ENCODE results near the gene XIRP2.
"Not testable (repeated sequence)": the region's sequence is repeated elsewhere in the genome, so short reads cannot be mapped to it uniquely, and the experiment has no call there.

XIRP2 gene

GRCh38 chr2:167052825-167053224 is 164.5 kb downstream of the XIRP2 start:
- DNase-seq, result no peak

- no peak for DNase-seq
Measured at GRCh38 chr2:167054881-167055280, 166.6 kb downstream of the XIRP2 start.

- DNase-seq, result no peak
Measured at GRCh38 chr2:167057446-167057845, 169.2 kb downstream of the XIRP2 start.

- no peak for DNase-seq
Measured at GRCh38 chr2:167059173-167059572, 170.9 kb downstream of the XIRP2 start.

GRCh38 chr2:167069855-167070254 is 181.6 kb downstream of the XIRP2 start:
- no peak for DNase-seq

GRCh38 chr2:167075708-167076107 is 187.4 kb downstream of the XIRP2 start:
- DNase-seq, result not testable (repeated sequence)

GRCh38 chr2:167098931-167099330 is 210.7 kb downstream of the XIRP2 start:
- DNase-seq, result not testable (repeated sequence)

GRCh38 chr2:167100506-167100905 is 212.2 kb downstream of the XIRP2 start:
- no peak for DNase-seq

GRCh38 chr2:167103028-167103756 is 214.9 kb downstream of the XIRP2 start:
- DNase-seq, result no peak

GRCh38 chr2:167103757-167104133 is 215.5 kb downstream of the XIRP2 start:
- no peak for DNase-seq

- no peak for DNase-seq
Measured at GRCh38 chr2:167104691-167105090, 216.4 kb downstream of the XIRP2 start.

- DNase-seq, result not testable (repeated sequence)
Measured at GRCh38 chr2:167109682-167110081, 221.4 kb downstream of the XIRP2 start.

GRCh38 chr2:167110345-167110744 is 222.1 kb downstream of the XIRP2 start:
- DNase-seq, result no peak

- DNase-seq, result no peak
Measured at GRCh38 chr2:167114018-167114417, 225.7 kb downstream of the XIRP2 start.

GRCh38 chr2:167115541-167115940 is 227.3 kb downstream of the XIRP2 start:
- no peak for DNase-seq

- DNase-seq, result no peak
Measured at GRCh38 chr2:167122389-167122788, 234.1 kb downstream of the XIRP2 start.

- no peak for DNase-seq
Measured at GRCh38 chr2:167126165-167126564, 237.9 kb downstream of the XIRP2 start.

GRCh38 chr2:167127135-167127534 is 238.9 kb downstream of the XIRP2 start:
- peak; percentile 24 for DNase-seq

GRCh38 chr2:167128130-167128529 is 239.8 kb downstream of the XIRP2 start:
- no peak for DNase-seq

- DNase-seq, result no peak
Measured at GRCh38 chr2:167132066-167132465, 243.8 kb downstream of the XIRP2 start.

GRCh38 chr2:167132906-167133555 is 244.8 kb downstream of the XIRP2 start:
- no peak for DNase-seq

GRCh38 chr2:167133614-167134013 is 245.3 kb downstream of the XIRP2 start:
- DNase-seq, result no peak

GRCh38 chr2:167134381-167135072 is 246.2 kb downstream of the XIRP2 start:
- DNase-seq, result peak; percentile 65

GRCh38 chr2:167135706-167136105 is 247.4 kb downstream of the XIRP2 start:
- DNase-seq, result peak; percentile 2

All from NCI-H345 (cell line).